Activated CD4-positive, CD25-positive, alpha-beta regulatory T cell treated with anti-CD3 and anti-CD28 coated beads, Interleukin-2, amount 50 U/mL, for 24 hours (primary cell): Measurements from ENCODE around the gene PLBD2.
A peak's percentile ranks its signal among the peaks of the same experiment; 100 is the strongest.

Experiments used
- ATAC-seq, 2 donors: fragments of 150-1000 bp; cut with Tn5 transposase; one replicate each; pipeline ENCODE4 v1.10.0; 2021; ENCODE audit warnings: mild to moderate bottlenecking in 1 of 2, moderate library complexity in 1 of 2

The PLBD2 gene

GRCh38 chr12:113358381-113359132 is at the start of gene PLBD2:
TSS of gene PLBD2 (plus strand) at chr12:113358587. CDS start at chr12:113358601, 14 bp downstream.
- ATAC-seq: peak; percentile 95

GRCh38 chr12:113310489-113310888 is 47.9 kb upstream of the PLBD2 start:
- no peak for ATAC-seq

- no peak for ATAC-seq
These were observed 44.3 kb upstream of the PLBD2 start for GRCh38 chr12:113314121-113314529.

GRCh38 chr12:113315358-113315757 is 43.0 kb upstream of the PLBD2 start:
- no peak for ATAC-seq

- no peak for ATAC-seq
These were observed 42.2 kb upstream of the PLBD2 start for GRCh38 chr12:113316155-113316554.

GRCh38 chr12:113317122-113317521 is 41.3 kb upstream of the PLBD2 start:
- no peak for ATAC-seq

GRCh38 chr12:113318046-113318656 is 40.2 kb upstream of the PLBD2 start:
- ATAC-seq: no peak

- ATAC-seq: no peak
These were observed 39.3 kb upstream of the PLBD2 start for GRCh38 chr12:113318900-113319628.

- no peak for ATAC-seq
These were observed 38.0 kb upstream of the PLBD2 start for GRCh38 chr12:113320401-113320800.

- ATAC-seq: no peak
These were observed 36.0 kb upstream of the PLBD2 start for GRCh38 chr12:113322343-113322742.

- no peak for ATAC-seq
These were observed 32.5 kb upstream of the PLBD2 start for GRCh38 chr12:113325916-113326315.

GRCh38 chr12:113326775-113327395 is 31.5 kb upstream of the PLBD2 start:
- no peak for ATAC-seq

- ATAC-seq: no peak
These were observed 30.0 kb upstream of the PLBD2 start for GRCh38 chr12:113328368-113328889.

- no peak for ATAC-seq
These were observed 29.2 kb upstream of the PLBD2 start for GRCh38 chr12:113329022-113329790.

- ATAC-seq: no peak
These were observed 28.5 kb upstream of the PLBD2 start for GRCh38 chr12:113329791-113330417.

GRCh38 chr12:113330505-113330904 is 27.9 kb upstream of the PLBD2 start:
- ATAC-seq: no peak

- no peak for ATAC-seq
These were observed 25.5 kb upstream of the PLBD2 start for GRCh38 chr12:113332688-113333417.

GRCh38 chr12:113333418-113333750 is 25.0 kb upstream of the PLBD2 start:
- no peak for ATAC-seq

GRCh38 chr12:113333877-113334785 is 24.3 kb upstream of the PLBD2 start:
- peak; percentile 9 to 18 for ATAC-seq
